Stimulated activated CD8-positive, alpha-beta memory T cell treated with anti-CD3 and anti-CD28 coated beads, Interleukin-7, amount 100 ng/mL, for 48 hours (primary cell): Measurements from ENCODE around the gene OSBPL3.

Experiments
- DNase-seq, 2 donors: peaks; one replicate each; pipeline ENCODE4 v3.0.0-alpha.2; 2020; ENCODE audit warnings: low read depth in 1 of 2; ENCODE audit errors: extremely low read depth in 1 of 2

Gene OSBPL3

GRCh38 chr7:24868741-24869140 is 111.2 kb downstream of the OSBPL3 start:
- no peak for DNase-seq

GRCh38 chr7:24866004-24866615 is 113.9 kb downstream of the OSBPL3 start:
- DNase-seq, result peak; percentile 6 to 49

GRCh38 chr7:24864214-24864817 is 115.7 kb downstream of the OSBPL3 start:
- DNase-seq, result no peak

GRCh38 chr7:24863626-24864025 is 116.4 kb downstream of the OSBPL3 start:
- no peak for DNase-seq

GRCh38 chr7:24862461-24862860 is 117.5 kb downstream of the OSBPL3 start:
- DNase-seq, result no peak

GRCh38 chr7:24861336-24861735 is 118.6 kb downstream of the OSBPL3 start:
- no peak for DNase-seq

- no peak for DNase-seq
Measured at GRCh38 chr7:24860611-24861010, 119.4 kb downstream of the OSBPL3 start.

GRCh38 chr7:24858108-24858977 is 121.6 kb downstream of the OSBPL3 start:
- DNase-seq, result no peak

GRCh38 chr7:24857623-24858022 is 122.4 kb downstream of the OSBPL3 start:
- DNase-seq, result no peak

- DNase-seq, result no peak
Measured at GRCh38 chr7:24854866-24855265, 125.1 kb downstream of the OSBPL3 start.

GRCh38 chr7:24851786-24852185 is 128.2 kb downstream of the OSBPL3 start:
- peak in 1 of 2 donors; percentile 34 for DNase-seq

- no peak for DNase-seq
Measured at GRCh38 chr7:24848878-24849277, 131.1 kb downstream of the OSBPL3 start.

GRCh38 chr7:24847754-24848153 is 132.2 kb downstream of the OSBPL3 start:
- no peak for DNase-seq

GRCh38 chr7:24843821-24844434 is 136.1 kb downstream of the OSBPL3 start:
- no peak for DNase-seq

GRCh38 chr7:24842449-24843241 is 137.3 kb downstream of the OSBPL3 start:
- DNase-seq, result no peak

GRCh38 chr7:24842029-24842428 is 137.9 kb downstream of the OSBPL3 start:
- no peak for DNase-seq

GRCh38 chr7:24840563-24840962 is 139.4 kb downstream of the OSBPL3 start:
- DNase-seq, result no peak

GRCh38 chr7:24836084-24836483 is 143.9 kb downstream of the OSBPL3 start:
- no peak for DNase-seq

- no peak for DNase-seq
Measured at GRCh38 chr7:24835643-24836042, 144.3 kb downstream of the OSBPL3 start.

GRCh38 chr7:24834128-24834798 is 145.7 kb downstream of the OSBPL3 start:
- DNase-seq, result no peak
